Glomerular visceral epithelial cell (primary cell): ENCODE results near the gene XRCC6.
"Not testable (repeated sequence)": the region's sequence is repeated elsewhere in the genome, so short reads cannot be mapped to it uniquely, and the experiment has no call there.

Source experiments
- DNase-seq: peaks from one replicate; pipeline ENCODE4 v3.0.0-alpha.2; 2016; ENCODE audit errors: extremely low spot score

XRCC6 gene

GRCh38 chr22:41686890-41687289, 65.8 kb downstream of the XRCC6 start:
- DNase-seq = not testable (repeated sequence)

- DNase-seq = peak; percentile 12
Observed at GRCh38 chr22:41687901-41688364, 66.8 kb downstream of the XRCC6 start.

- DNase-seq = peak; percentile 86
Observed at GRCh38 chr22:41688365-41689211, 67.5 kb downstream of the XRCC6 start, which contains the start of gene SNU13. SNU13 (minus strand) TSS chr22:41688867; CDS start chr22:41688796, 71 bp downstream.

GRCh38 chr22:41690476-41690875, 69.4 kb downstream of the XRCC6 start:
- DNase-seq = no peak

GRCh38 chr22:41695211-41695610, 74.1 kb downstream of the XRCC6 start:
- no peak for DNase-seq

- no peak for DNase-seq
Observed at GRCh38 chr22:41696703-41697102, 75.6 kb downstream of the XRCC6 start.

GRCh38 chr22:41697126-41697775, 76.2 kb downstream of the XRCC6 start:
- DNase-seq = peak; percentile 87

- DNase-seq = peak; percentile 16
Observed at GRCh38 chr22:41699264-41700107, 78.4 kb downstream of the XRCC6 start, which contains the start of gene MEI1. MEI1 (plus strand) TSS chr22:41699503; CDS start chr22:41699539, 36 bp downstream.

GRCh38 chr22:41700108-41700364, 78.9 kb downstream of the XRCC6 start:
- DNase-seq = no peak

- DNase-seq = no peak
Observed at GRCh38 chr22:41702763-41703162, 81.7 kb downstream of the XRCC6 start.

- no peak for DNase-seq
Observed at GRCh38 chr22:41709341-41709740, 88.2 kb downstream of the XRCC6 start.

GRCh38 chr22:41713004-41713403, 91.9 kb downstream of the XRCC6 start:
- peak; percentile 8 for DNase-seq
